ENCODE data around the gene CASZ1. TPM values are rescaled to one million over a fixed set of nuclear protein-coding genes. Genes with fewer than 3 reads are reported as not detected.

The CASZ1 gene
- total RNA-seq, 3 donors from 2014 or later (not counting 1 experiment from before 2014, with no cell fraction given), result 55.9 to 83.0 (median 70.6) TPM

DNA sequence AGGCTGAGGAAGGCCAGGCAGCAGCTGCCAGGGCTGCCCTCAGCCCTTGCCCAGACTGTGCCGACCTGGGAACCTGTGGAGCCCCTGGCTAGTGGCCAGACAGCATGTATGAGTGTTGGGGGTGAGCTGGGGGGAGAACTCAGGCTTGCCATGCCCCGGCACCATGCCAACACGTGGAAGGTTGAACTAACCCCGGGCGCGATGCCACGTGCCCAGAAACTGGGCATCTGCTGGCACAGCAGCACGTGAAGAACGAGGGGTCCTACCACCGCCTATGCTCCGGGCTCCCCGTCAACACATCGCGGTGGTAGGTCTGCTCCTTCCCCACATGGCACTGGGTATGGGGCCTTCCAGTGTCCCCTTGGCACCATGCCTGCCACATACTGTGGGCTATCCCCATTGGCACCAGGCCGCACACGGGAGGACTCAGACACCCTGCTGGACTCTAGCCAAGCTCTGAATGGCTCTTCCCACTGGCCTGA lies 68.7 kb downstream of the CASZ1 start:
- DNase-seq (no peak), ATAC-seq (peak in 1 of 3 donors; percentile 9)
- Histone ChIP-seq H3K36me3 (ENCODE audit: control insufficient read depth, insufficient read depth, low read length) (no peaks in the 10 kb centered on the region), H3K27ac (ENCODE audit: low read length) (no peak overlapping the region), H3K27me3 (ENCODE audit: control insufficient read depth, insufficient read depth, low read length) (no peaks in the 10 kb centered on the region), H3K4me3 (ENCODE audit: low read length) (no peak overlapping the region), H3K4me1 (ENCODE audit: control insufficient read depth, insufficient read depth, low read length) (no peaks in the 10 kb centered on the region), H3K9me3 (ENCODE audit: control insufficient read depth, insufficient read depth, low read length) (no peaks in the 10 kb centered on the region)
- H3K9me3 Mint-ChIP-seq, result no peaks in the 10 kb centered on the region
- TF ChIP-seq, protein P1, sequence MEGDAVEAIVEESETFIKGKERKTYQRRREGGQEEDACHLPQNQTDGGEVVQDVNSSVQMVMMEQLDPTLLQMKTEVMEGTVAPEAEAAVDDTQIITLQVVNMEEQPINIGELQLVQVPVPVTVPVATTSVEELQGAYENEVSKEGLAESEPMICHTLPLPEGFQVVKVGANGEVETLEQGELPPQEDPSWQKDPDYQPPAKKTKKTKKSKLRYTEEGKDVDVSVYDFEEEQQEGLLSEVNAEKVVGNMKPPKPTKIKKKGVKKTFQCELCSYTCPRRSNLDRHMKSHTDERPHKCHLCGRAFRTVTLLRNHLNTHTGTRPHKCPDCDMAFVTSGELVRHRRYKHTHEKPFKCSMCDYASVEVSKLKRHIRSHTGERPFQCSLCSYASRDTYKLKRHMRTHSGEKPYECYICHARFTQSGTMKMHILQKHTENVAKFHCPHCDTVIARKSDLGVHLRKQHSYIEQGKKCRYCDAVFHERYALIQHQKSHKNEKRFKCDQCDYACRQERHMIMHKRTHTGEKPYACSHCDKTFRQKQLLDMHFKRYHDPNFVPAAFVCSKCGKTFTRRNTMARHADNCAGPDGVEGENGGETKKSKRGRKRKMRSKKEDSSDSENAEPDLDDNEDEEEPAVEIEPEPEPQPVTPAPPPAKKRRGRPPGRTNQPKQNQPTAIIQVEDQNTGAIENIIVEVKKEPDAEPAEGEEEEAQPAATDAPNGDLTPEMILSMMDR (IDR thresholded peaks at IDR 0.05), result no peak
- H3K4me1 Mint-ChIP-seq, result no peaks in the 10 kb centered on the region
- H3K27ac Mint-ChIP-seq, result no peak overlapping the region
- H3K27me3 Mint-ChIP-seq (ENCODE audit: low read depth in 2 of 2), result peaks cover 0 to 3% of the 10 kb centered on the region in 2 donors
- no peaks in the 10 kb centered on the region for H3K36me3 Mint-ChIP-seq
- WGBS (ENCODE audit: insufficient coverage), result 96% methylated on average over 16 of the region's 16 CpGs
- intact Hi-C loops (cut with micrococcal nuclease), result no loop called here
- H3K4me3 Mint-ChIP-seq, result no peak overlapping the region

DNA sequence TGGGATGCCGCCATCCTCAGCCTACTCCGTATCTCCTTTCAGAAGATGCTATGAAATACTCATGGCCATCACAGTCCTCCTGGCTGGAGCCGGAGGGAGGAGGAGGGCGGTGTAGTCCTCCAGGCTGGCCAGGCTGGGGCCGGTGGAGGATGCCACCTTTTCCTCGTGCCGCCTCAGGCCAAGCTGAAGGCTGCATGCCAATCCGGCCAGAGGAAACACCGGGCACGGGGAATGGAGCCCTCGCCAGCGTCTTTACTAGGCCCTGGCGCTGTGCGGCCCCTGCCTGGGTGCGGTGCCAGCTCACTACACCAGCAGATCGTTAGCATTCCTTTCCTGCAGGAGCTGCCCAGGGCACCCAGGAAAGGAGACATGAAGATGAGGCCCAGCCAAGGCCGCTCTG lies 70.1 kb downstream of the CASZ1 start:
- Histone ChIP-seq H3K9me3 (ENCODE audit: control insufficient read depth, insufficient read depth, low read length) (no peaks in the 10 kb centered on the region), H3K4me3 (ENCODE audit: low read length) (no peak overlapping the region), H3K4me1 (ENCODE audit: control insufficient read depth, insufficient read depth, low read length) (no peaks in the 10 kb centered on the region), H3K27ac (ENCODE audit: low read length) (no peak overlapping the region), H3K27me3 (ENCODE audit: control insufficient read depth, insufficient read depth, low read length) (no peaks in the 10 kb centered on the region), H3K36me3 (ENCODE audit: control insufficient read depth, insufficient read depth, low read length) (no peaks in the 10 kb centered on the region)
- no peaks in the 10 kb centered on the region for H3K27me3 Mint-ChIP-seq (ENCODE audit: low read depth in 2 of 2)
- H3K9me3 Mint-ChIP-seq, result no peaks in the 10 kb centered on the region
- WGBS (ENCODE audit: insufficient coverage), result 95% methylated on average over 17 of the region's 17 CpGs
- H3K4me1 Mint-ChIP-seq, result no peaks in the 10 kb centered on the region
- intact Hi-C loops (cut with micrococcal nuclease), result no loop called here
- TF ChIP-seq, protein P1 (IDR thresholded peaks at IDR 0.05), result no peak
- no peak overlapping the region for H3K4me3 Mint-ChIP-seq
- H3K36me3 Mint-ChIP-seq, result no peaks in the 10 kb centered on the region
- DNase-seq (no peak), ATAC-seq (no peak)
- H3K27ac Mint-ChIP-seq, result no peak overlapping the region

DNA sequence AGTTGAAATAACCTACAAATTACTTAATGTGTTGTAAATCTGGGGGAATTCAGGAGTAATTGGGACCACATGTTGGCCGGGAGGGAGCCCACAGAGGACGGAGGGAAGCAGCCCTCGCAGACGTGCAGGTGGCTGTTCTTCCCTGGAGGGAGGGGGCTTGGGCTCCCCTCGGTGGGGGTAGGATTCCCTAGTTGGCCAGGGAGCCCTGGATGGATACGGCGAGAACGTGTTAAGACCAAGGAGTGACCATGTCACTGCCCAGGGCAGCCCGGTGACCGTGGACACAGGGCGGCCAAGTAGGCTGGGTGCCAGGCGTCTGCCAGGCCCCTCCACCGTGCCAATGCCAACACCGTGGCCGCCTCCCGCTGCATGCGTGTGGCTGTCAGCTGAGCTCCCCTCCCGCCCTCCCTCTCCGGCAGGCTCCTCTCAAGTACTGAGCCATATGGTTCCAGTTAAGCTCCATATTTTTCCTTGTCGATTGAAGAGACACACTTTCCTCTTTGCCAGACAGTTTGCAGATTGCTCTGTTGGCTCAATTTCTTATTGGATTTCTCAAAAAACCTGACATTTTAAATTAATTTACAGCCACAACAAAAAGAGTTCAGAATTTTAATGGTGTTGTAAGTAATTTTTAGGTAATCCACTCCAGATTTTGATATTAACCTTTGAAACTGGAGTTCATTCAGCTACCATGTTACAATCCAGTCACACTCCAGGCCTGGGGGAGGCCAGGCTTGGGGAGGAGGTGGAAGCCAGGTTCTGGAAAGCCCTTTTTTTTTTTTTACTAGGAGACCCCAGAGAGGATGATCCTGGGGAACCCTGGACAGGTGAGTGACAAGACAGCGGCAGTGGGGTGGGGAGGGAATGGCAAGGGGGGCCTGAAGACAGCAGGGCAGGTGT lies 71.2 kb downstream of the CASZ1 start:
- H3K9me3 Mint-ChIP-seq, result no peaks in the 10 kb centered on the region
- DNase-seq (no peak), ATAC-seq (no peak)
- H3K4me1 Mint-ChIP-seq, result no peaks in the 10 kb centered on the region
- no peaks in the 10 kb centered on the region for H3K36me3 Mint-ChIP-seq
- H3K27me3 Mint-ChIP-seq (ENCODE audit: low read depth in 2 of 2), result no peaks in the 10 kb centered on the region
- intact Hi-C loops (cut with micrococcal nuclease), result no loop called here
- Histone ChIP-seq H3K27ac (ENCODE audit: low read length) (no peak overlapping the region), H3K9me3 (ENCODE audit: control insufficient read depth, insufficient read depth, low read length) (no peaks in the 10 kb centered on the region), H3K4me3 (ENCODE audit: low read length) (no peak overlapping the region), H3K4me1 (ENCODE audit: control insufficient read depth, insufficient read depth, low read length) (no peaks in the 10 kb centered on the region), H3K36me3 (ENCODE audit: control insufficient read depth, insufficient read depth, low read length) (no peaks in the 10 kb centered on the region), H3K27me3 (ENCODE audit: control insufficient read depth, insufficient read depth, low read length) (no peaks in the 10 kb centered on the region)
- TF ChIP-seq, protein P1 (IDR thresholded peaks at IDR 0.05), result no peak
- no peak overlapping the region for H3K27ac Mint-ChIP-seq
- WGBS (ENCODE audit: insufficient coverage), result 91% methylated on average over 21 of the region's 21 CpGs
- H3K4me3 Mint-ChIP-seq, result no peak overlapping the region
